Stimulated activated CD4-positive, alpha-beta T cell treated with anti-CD3 and anti-CD28 coated beads, Interleukin-4, amount 100 ng/mL, for 4 hours (primary cell): ENCODE data around the gene ABCB10.
"Not testable (repeated sequence)": the region's sequence is repeated elsewhere in the genome, so short reads cannot be mapped to it uniquely, and the experiment has no call there.

ENCODE experiments used
- DNase-seq, 2 experiments: peaks; one replicate each; pipeline ENCODE4 v3.0.0-alpha.2; 2020

ABCB10 gene

DNA sequence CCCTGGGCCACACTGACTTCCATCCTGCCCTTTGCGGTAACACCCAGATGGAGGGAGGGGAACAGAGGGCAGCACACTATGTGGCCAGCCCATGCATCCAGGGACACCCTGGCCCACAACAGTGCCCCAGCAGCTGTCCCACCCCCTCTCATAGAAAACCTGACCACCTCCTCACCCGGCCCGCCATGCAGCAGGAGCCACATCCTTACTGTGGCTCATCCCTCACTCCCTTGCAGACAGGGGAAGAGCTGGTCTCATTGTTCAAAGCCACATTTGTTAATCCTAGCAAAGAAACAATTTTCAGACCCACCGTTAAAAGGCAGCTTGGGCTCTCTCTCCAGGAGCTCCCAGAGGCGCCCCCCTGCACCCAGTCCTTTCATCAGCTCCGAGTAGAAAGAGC, 27.2 kb downstream of the ABCB10 start:
- DNase-seq: no peak

DNA sequence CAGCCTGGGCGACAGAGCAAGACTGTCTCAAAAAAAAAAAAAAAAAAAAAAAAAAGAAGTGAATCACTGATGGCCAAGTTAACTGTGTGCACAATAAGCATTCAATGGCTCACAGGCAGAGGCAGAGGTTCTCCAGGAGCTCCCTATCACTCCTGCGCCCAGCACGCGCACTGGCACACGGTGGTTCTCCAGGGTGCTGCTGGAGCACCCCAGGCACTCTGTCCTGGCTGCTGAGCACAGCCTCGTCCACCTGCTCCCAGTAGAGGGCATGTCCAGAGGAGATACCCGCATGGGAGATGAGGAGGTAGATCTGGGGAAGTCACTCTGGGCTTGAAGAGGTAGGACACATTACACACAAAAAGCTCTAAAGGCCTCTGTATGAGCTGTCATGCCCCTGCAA, 28.9 kb downstream of the ABCB10 start:
- no peak for DNase-seq

DNA sequence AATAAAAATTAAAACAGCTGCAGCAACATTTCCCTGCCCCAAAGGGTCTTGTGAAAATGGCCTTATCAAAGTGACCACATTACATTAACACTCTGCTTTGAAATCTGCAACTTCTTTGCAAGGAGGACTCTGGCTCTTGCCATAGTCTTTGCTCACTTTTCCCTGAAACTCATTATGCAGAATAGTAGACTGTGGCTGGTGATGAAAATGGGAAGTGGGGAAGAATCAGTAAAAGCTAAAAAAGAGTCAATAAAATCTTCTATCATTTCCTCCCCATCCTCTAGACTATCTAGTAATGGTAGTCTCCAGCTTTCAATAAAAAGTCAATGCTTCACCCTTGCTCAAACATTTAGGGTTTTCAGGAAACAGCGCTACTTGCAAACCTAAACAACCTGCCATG, 31.8 kb downstream of the ABCB10 start:
- DNase-seq: no peak

DNA sequence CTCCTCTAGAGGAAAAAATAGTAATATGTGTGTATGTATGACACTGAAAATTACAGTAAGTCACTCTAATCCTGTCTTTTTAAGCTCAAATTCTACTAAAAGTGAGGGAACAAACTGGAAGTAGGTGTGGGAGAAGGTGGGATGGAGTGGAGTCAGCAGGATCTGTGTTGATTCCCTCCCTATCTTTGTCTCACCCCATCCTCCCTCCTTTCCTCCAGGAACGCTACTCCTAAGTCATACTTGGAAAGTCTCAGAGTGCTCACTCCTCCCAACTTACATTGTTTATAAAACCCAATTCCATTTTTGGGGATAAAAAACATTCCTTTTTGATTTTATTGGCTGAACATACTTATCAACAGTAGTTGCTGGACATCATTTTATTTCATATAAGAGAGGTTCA, 35.5 kb downstream of the ABCB10 start:
- no peak for DNase-seq

DNA sequence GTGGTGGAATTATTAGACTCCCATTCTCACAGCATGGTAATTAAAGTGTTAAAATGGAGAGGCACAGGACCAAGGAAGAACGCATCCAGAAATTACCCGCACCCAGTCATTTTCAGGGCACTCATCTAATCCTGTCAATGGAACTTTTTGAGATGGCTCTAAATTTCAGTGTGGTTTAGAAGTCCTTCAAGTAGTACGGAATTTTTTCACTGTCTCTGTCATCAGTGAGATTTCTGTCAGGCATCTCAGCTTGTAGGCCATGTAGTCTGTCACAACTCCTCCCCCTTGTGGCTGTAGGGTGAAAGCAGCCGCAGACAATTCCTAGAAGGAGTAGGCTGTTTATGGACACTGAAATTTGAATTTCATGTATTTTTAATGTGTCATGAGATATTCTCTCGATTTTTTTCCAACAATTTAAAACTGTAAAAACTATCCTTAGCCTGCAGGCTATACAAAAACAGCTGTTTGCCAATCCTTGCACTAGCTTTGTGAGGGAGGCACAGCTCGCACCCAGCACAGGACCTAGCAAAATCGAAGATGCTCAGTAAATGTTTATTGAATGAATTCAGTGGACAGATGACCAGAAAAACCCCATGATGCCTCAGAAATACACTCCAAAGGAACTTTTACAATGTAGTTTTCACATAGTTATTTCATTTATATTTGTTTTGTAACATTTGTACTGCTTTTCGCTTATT, 43.8 kb downstream of the ABCB10 start:
- DNase-seq: peak; percentile 35 to 54

DNA sequence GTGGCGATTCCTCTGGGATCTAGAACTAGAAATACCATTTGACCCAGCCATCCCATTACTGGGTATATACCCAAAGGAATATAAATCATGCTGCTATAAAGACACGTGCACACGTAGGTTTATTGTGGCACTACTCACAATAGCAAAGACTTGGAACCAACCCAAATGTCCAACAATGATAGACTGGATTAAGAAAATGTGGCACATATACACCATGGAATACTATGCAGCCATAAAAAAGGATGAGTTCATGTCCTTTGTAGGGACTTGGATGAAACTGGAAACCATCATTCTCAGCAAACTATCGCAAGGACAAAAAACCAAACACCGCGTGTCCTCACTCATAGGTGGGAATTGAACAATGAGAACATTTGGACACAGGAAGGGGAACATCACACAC, 46.9 kb downstream of the ABCB10 start:
- not testable (repeated sequence) for DNase-seq

DNA sequence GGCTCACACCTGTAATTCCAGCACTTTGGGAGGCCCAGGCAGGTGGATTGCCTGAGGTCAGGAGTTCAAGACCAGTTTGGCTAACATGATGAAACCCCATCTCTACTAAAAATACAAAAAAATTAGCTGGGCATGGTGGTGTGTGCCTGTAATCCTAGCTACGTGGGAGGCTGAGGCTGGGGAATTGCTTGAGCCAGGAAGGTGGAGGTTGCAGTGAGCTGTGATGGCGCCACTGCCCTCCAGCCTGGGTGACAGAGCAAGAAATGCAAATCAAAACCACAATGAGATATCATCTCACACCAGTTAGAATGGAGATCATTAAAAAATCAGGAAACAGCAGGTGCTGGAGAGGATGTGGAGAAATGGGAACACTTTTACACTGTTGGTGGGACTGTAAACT, 47.3 kb downstream of the ABCB10 start:
- DNase-seq: not testable (repeated sequence)

DNA sequence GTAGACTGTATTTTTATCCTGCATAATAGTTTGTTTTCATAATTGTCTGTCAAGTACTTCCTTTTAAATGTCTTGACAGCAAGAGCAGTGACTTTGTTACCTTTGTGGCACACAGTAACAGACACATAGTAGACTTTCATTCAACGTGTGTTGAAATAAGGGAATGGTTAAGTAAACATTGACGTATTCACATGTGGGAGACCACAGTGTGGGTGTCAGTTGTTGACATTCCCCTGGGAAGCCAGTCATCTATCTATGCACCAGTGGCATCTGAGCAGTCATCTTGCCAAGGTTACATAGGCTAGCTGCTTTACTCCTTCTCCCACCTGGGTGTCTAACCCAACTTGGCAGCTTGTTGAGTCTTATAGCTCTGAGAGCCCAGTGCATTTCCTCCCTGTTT, 48.9 kb downstream of the ABCB10 start:
- no peak for DNase-seq

DNA sequence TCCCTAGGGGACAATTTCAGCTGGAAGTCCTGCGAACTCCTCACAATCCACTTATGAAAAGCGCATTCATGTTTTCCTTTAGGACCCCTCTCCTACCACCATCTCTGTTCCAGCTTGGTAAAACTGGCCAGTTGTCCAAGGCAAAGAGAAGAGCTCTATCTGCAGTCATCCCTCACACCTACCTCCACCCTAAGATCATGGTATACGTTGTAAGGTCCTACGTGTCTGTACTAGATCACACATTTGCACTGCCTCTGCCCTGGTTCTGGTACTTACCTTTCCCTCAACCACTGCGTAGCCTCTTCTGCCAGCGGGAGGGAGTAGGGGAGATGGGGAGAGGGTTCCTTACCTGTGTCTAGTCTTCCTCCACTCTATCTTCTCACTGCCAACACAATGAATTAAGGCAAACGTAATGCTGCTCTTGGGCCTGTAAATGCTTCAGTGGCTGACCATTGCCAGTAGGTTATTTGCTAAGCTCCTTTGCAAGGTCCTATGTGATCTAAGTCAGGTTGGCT, 49.6 kb downstream of the ABCB10 start:
- no peak for DNase-seq

DNA sequence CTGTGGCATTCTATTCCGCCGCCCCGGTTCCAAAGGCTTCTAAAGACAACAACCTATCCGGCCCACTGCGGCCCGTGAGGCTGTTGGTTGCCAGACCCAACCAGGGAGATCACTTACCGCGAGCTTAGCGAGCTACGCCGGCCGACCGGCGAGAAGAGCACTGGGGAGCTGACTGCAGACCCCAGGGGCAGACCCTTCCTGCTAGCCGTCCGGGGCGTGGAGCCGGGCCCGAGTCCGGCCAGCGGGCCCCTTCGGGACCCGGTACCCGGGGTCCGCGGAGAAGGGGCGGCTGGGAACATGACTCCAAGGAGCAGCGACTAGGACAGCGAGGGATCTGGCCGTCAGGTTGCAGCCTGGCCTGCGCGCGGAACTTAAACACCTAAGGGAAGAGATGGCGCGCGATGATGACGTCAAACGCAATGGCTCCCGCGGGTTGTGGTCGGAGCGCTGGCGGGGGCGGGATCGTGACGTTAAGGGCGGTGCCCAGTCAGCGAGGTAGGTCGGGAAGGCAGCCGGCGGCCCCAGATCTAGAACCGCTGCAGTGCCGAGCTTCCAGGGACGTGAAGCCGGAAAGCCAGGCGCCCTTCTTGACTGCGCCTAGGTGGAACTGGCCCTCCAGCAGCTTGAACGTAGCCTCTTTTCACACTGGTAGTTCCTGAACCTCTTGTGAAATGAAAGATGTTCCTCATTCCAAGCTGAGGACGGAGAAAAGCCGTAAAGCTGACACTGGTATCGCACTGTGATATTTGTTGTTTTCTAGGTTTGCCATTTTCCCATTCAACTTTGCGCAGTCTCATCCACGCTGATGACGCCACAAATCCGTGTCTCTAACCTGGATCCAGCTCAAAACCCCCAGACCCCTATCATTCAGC, 50.3 kb downstream of the ABCB10 start, which contains the start of gene NUP133:
TSS of gene NUP133 (minus strand) at position 391 of the 872 bp plus-strand sequence. CDS start at position 299, 92 bp downstream.
- peak; percentile 97 to 99 for DNase-seq

DNA sequence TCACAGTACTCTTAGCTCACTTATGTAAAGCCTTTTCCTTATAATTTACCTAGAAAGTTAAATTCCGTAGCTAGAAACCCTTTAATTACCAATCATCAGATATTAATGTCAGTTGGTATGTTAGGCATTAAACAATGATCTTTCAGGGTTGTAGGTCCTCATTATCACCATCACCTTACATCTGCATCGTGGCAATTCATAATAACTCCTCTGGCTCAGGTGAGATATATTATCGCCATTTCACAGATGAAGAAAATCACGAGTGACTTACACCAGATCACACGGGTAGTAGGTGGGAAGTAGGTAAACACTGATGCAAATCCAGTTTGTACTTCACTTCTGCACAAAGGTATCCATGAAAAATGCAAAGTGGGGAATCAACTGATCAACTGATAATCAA, 51.0 kb downstream of the ABCB10 start:
- DNase-seq: no peak

DNA sequence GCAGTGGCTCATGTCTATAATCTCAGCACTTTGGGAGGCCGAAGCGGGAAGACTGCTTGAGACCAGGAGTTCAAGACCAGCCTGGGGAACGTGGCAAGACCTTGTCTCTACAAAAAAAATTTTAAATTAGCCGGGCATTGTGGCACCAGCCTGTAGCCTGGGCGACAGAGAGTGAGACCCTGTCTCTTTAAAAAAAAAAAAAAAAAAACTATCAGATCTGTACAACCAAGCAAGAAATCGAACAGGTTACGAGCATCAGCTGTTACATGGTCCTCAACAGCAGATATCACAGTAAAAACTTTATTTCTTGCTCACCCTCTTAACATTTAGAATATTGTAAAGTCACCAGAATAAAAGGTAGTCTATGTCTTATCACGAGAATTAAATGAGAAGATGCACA, 51.9 kb downstream of the ABCB10 start:
- DNase-seq: no peak

DNA sequence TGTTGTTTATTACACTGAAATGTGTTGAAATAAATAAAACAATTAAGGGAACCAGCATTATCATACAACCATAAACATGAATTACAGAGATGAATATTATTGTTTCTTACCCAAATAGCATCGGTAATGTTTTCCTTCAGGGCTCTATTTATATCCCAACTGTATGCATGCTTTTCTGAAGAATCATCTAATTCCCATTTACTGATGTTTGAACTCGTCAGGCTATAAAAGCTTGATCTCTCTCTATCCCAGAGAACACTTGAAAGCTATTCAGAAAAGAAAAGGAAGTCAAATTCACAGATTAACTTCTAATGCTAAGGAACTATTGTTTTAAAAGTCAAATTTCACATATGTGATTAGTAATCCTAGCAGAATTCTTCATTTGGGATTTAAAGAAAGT, 62.7 kb downstream of the ABCB10 start:
- no peak for DNase-seq

DNA sequence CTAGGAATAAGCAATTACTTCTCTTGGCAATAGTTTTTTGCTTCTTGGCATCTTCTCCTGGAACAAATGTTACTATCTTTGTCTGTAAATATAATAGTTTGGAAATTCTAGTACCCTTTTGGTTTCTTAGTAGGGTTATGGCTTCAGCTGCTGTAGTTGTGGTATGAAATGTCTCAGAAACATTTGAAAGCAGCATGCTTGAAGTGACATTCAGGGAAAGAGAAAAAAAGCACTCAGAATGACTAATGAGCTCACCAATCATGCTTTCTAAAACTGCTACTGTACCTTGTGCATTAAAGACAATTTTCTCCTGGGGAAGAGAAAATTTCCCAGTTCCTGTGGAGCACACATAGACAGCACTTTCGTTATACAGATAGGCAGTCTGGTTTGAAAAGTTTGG, 71.3 kb downstream of the ABCB10 start:
- no peak for DNase-seq

DNA sequence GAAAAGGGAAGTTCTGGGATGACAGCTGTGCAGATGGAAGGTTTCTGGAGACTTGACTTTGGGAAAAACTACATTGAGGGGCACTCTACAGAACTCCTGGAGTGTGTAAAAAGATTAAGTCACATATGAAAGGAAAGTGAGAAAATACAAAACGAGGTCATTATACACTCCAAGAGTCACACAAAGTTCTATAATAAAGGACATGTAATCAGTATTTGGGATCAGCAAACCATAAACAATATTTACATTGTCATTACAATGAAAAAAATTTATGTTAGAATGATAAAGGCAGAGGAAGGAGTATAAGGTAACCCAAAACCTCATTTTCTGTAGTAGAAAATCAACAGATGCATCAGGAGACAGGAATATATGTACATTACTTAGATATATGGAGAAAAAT, 73.2 kb downstream of the ABCB10 start:
- DNase-seq: no peak

DNA sequence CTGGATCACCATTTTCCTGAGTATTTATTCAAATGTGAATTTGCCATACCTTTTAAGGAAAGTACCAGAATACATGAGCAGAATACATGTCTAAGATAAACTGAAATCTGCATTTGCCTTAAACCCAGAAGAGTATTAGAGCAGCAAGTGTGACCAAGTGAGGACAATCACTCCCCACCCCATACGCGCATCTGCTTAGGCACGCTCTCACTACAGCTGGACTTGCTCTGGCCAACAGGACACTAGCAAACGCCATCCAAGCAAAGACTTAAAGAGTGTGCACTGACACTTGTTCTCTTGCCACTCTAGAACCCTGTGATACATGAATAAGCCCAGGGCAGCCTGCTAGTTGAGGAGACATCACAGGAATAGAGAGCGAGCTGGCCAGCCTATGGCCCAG, 76.0 kb downstream of the ABCB10 start:
- no peak for DNase-seq

DNA sequence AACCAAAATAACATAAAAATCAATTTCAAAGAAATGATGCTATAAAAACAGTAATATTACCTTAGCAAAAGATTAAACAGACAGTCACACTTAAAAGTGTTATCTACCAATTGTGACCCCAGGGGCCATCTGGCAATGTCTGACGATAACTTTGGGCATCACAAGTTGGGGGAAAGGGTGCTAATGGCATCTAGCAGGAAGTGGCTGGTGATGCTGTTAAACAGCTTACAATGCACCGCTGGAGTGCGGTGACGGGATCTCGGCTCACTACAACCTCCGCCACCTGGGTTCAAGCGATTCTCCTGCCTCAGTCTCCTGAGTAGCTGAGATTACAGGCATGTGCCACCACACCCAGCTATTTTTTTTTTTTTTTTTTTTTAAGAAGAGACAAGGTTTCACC, 78.0 kb downstream of the ABCB10 start:
- no peak for DNase-seq

DNA sequence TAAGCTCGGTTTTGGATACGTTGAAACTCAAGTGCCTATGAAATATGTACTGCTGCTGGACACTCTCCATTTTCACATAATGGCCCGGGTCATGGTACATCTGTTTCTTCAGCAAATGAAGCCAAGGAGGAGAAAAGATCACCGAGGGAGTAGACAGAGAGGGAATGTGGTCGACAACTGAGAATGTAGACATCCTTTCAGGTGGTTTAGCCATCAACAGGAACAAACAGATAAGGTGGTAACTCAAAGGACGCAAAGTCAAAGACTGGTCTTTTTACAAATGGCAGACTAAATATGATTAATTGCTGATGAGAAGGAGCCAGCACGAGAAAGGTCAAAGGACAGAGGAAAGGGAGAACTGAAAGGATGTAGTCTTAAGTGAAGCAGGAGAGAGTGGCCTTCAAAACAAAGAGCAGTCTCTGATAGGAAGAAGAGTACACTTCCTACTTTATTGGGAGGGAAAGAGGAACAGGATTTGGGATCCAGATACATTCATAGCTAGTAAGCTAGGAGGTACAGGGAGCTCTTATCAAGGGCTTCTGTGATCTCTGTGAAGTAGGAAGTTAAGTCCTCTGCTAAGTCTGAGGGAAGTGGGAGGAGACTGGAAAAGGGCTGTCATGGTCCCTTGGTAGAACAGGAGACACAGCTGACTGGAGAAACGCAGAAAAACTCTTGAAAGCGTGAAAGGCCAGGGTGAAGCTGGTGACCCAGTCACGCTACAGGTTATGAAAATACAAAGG, 78.7 kb downstream of the ABCB10 start:
- no peak for DNase-seq

DNA sequence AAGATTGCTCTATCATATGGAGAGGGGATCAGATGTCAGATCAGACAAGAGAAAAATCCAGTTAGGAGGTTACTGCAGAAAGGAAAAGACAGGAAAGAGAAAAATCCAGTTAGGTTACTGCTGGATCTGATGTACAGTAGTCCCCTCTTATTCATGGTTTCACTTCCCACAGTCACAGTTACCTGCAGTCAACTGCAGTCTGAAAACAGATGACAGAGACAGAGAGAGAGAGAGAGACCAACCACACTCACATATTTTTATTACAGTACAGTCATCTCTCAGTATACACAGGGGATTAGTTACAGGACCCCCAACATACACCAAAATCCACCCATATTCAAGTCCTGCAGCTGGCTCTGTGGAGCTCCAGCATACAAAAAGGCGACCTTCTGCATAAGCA, 79.7 kb downstream of the ABCB10 start:
- no peak for DNase-seq

DNA sequence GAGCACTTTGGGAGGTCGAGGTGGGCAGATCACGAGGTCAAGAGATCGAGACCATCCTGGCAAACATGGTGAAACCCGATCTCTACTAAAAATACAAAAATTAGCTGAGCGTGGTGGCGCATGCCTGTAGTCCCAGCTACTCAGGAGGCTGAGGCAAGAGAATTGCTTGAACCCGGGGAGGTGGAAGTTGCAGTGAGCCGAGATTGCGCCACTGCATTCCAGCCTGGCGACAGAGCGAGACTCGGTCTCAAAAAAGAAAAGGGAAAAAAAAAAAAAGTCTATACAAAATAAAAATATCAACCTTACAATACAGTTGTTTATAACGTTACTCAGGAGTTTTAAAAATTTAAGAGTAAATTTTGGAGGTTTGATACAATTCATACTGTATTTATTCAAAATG, 82.6 kb downstream of the ABCB10 start:
- DNase-seq: not testable (repeated sequence)

DNA sequence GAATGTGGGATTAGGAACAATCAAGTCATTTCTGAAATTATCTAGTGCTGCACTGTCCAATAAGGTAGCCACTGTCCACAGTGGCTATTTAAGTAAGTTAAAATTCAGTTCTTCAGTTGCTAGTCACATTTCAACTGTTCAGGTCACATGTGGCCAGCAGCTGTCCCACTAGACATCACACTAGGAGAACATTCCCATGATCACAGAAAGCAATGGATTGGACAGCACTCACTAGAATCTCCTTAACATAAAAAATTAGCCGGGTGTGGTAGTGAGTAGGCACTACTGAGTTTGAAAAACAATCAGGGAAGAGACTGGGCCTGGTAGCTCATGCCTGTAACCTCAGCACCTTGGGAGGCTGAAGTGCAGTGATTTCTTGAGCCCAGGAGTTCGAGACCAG, 84.0 kb downstream of the ABCB10 start:
- DNase-seq: no peak

DNA sequence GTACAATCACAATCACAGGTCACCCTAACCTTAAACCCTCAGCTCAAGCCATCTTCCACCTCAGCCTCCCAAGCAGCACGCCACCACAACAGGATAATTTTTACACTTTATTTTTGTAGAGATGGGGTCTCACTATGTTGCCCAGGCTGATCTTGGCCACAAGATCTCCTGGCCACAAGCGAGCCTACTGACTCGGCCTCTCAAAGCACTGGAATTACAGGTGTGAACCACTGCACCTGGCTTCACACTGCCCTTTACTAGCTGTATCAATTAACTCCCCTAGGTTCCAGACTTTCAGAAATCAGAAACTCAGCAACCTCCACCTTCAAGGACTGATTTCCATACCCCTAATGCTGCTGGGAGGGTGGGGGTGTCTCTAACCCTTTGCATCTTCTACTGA, 87.3 kb downstream of the ABCB10 start:
- no peak for DNase-seq

DNA sequence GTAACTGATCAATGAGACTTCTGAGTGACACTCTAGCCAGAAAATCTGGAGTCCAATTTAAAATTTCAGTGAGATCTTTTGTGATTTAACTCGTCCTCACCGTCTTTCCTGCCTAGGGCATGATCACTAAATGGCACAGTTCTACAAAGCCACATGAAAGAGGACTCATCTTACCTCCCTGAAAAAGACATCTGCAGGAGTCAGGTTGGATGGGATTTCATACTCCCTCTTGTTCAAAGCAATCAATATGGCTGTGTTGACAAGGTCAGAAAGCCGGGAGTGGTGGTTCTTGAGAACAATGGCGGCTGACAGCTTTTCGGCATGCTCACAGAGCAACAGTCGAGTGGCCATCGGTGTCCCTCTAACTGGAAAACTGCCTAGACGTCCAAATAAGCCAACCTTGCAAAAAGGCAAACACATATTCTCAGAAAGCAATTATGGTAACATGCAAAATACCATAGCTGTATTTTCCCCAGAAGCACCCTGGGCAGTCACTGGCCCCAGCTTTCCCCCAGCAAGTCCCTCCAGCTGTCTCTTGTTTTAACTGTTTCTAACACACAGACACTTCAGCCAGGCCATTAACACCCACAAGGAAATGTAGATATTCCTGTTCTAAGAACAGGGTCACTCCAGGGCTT, 88.0 kb downstream of the ABCB10 start:
- DNase-seq: no peak
